Measurements from ENCODE around the gene SHISA4.

The SHISA4 gene

DNA sequence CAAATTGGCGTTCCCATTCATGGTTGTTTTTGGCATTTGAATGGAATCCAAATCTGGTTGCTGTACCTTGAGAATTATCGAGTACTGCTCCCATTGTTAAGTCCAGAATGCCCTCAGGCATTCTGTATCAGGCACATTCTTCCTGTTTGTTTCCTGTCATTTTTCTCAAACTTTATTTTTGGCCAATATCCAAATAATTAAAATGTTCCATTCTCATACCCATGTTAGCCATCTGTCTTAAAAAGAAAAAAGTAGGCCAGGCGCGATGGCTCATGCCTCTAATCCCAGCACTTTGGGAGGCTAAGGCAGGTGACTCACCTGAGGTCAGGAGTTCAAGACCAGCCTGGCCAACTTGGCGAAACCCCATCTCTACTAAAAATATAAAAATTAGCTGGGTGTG is 29.3 kb upstream of the SHISA4 start:
- DNase-seq (ENCODE audit: low read depth): no peak
- TF ChIP-seq, protein P1, sequence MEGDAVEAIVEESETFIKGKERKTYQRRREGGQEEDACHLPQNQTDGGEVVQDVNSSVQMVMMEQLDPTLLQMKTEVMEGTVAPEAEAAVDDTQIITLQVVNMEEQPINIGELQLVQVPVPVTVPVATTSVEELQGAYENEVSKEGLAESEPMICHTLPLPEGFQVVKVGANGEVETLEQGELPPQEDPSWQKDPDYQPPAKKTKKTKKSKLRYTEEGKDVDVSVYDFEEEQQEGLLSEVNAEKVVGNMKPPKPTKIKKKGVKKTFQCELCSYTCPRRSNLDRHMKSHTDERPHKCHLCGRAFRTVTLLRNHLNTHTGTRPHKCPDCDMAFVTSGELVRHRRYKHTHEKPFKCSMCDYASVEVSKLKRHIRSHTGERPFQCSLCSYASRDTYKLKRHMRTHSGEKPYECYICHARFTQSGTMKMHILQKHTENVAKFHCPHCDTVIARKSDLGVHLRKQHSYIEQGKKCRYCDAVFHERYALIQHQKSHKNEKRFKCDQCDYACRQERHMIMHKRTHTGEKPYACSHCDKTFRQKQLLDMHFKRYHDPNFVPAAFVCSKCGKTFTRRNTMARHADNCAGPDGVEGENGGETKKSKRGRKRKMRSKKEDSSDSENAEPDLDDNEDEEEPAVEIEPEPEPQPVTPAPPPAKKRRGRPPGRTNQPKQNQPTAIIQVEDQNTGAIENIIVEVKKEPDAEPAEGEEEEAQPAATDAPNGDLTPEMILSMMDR (IDR thresholded peaks at IDR 0.05; ENCODE audit: low read depth, low read length, missing control alignments): no peak
- in situ Hi-C loops (cut with HindIII; ENCODE audit: low sequenced_read_pairs): no loop called here
- no peak overlapping the region for H3K4me3 ChIP-seq (ENCODE audit: low read depth, low read length)

DNA sequence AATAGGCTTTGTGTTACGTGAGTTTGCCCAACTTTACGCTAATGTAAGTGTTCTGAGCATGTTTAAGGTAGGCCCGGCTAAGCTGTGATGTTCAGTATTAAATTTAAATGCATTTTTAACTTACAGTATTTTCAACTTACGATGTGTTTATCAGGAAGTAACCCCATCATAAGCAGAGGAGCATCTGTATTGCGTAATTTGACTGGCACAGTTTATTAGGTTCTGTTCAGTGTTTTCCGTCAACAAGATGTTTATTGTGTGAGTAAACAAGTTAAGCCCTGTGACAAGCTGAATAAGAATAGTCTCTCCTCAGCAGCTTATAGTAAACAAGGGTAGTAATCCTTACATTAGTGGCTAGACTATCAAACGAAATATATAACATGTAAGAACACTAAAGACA is 27.2 kb upstream of the SHISA4 start:
- TF ChIP-seq, protein P1 (IDR thresholded peaks at IDR 0.05; ENCODE audit: low read depth, low read length, missing control alignments): no peak
- in situ Hi-C loops (cut with HindIII; ENCODE audit: low sequenced_read_pairs): no loop called here
- no peak for DNase-seq (ENCODE audit: low read depth)
- no peak overlapping the region for H3K4me3 ChIP-seq (ENCODE audit: low read depth, low read length)

DNA sequence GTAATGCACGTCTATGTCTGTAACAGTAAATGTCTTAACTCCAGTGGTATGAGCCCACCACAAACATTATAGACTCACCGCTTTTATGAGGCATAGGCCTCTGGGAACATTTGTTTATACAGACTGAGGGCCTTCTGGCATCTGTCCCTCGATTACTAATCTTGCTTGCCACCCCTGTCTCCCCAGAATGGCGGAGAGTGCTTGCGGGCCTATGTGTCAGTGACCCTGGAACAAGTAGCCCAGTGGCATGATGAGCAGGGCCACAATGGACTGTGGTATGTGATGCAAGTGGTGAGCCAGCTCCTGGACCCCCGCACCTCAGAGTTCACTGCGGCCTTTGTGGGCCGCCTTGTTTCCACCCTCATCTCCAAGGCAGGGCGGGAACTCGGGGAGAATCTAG is 18.3 kb upstream of the SHISA4 start:
- TF ChIP-seq, protein P1 (IDR thresholded peaks at IDR 0.05; ENCODE audit: low read depth, low read length, missing control alignments): no peak
- in situ Hi-C loops (cut with HindIII; ENCODE audit: low sequenced_read_pairs): no loop called here
- H3K4me3 ChIP-seq (ENCODE audit: low read depth, low read length): no peak overlapping the region
- DNase-seq (ENCODE audit: low read depth): no peak

DNA sequence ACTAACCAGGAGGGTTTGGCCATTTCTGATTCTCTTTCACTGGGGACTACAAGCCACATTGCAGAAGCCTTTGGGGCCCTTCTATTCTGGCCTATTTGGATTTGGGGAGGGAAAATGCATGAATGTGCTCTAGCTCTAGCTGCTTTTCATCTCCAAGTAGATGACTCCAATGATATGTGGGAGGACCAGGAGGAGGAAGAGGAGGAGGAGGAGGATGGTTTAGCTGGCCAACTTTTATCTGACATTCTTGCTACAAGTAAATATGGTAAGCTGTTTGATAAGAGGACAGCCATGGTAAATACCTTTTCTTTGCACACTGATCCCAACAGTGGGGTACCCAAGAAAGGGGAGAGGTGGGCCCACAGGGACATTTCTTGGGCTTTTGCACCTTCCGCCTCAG is 14.0 kb upstream of the SHISA4 start:
- no peak overlapping the region for H3K4me3 ChIP-seq (ENCODE audit: low read depth, low read length)
- in situ Hi-C loops (cut with HindIII; ENCODE audit: low sequenced_read_pairs): no loop called here
- TF ChIP-seq, protein P1 (IDR thresholded peaks at IDR 0.05; ENCODE audit: low read depth, low read length, missing control alignments): no peak
- DNase-seq (ENCODE audit: low read depth): no peak

DNA sequence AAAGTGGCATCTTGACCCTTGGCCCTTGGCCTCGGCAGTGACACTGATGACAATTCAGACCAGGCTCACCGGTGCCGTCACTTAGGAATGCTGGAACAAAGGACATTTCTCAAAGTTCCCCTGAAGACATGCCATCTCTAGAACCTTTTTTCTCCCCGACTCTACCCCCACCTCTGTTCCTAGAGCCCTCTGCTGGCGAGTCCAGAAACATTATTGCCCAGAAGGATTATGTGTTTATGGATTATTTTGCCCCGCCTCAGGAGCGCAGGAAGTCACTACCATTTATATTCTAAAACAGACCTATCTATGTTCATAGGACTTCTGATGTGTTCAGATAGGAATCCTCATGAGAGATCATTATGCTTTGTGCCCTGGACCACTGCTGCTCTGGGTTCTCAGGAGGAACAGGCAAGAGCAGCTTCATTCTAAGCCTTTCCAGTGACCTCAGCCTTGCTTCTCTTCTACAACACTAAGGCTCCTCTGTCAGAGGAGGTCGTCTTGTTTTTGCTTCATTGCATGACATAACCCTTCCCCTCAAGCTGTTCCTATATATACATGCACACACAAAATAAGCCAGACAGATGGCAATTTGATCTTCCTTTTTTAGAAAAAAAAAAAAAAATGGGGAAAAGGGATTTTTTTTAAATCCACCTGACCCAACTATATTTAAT is 12.4 kb upstream of the SHISA4 start:
- TF ChIP-seq, protein P1 (IDR thresholded peaks at IDR 0.05; ENCODE audit: low read depth, low read length, missing control alignments): peak; percentile 53
- in situ Hi-C loops (cut with HindIII; ENCODE audit: low sequenced_read_pairs): no loop called here
- no peak overlapping the region for H3K4me3 ChIP-seq (ENCODE audit: low read depth, low read length)
- DNase-seq (ENCODE audit: low read depth): no peak

DNA sequence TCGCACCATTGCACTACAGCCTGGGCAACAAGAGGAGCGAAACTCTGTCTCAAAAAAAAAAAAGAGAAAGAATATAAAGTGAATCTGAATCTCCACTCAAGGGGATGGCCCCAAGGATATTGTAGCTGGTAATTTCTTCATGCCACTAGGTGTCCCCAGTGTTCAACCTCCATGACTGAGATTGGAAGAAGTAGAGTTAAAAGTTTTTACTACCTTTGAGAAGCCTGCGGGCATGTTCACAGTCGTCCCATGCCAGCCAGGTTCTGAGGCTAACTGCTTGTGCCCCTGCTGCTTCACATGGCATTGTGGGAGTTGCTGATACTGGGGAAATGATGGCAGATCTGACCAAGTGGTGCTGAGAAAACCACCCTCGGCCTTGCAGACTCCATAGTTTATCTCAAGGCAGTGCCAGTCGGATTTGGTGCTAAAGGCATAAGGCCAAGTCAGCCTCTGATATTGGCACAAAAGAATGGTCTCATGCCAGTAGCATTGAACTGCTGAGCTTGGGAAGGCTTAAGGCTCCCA is 10.8 kb upstream of the SHISA4 start:
- TF ChIP-seq, protein P1 (IDR thresholded peaks at IDR 0.05; ENCODE audit: low read depth, low read length, missing control alignments): peak; percentile 75
- in situ Hi-C loops (cut with HindIII; ENCODE audit: low sequenced_read_pairs): no loop called here
- peak; percentile 48 for DNase-seq (ENCODE audit: low read depth)

More for the DNA sequence above, 10.8 kb upstream of the SHISA4 start:
- H3K4me3 ChIP-seq (ENCODE audit: low read depth, low read length): no peak overlapping the region
